ENCODE measurements around the gene LRFN4. TPM values are rescaled to one million over a fixed set of nuclear protein-coding genes. Genes with fewer than 3 reads are reported as not detected.
A peak's percentile ranks its signal among the peaks of the same experiment; 100 is the strongest.

The LRFN4 gene
- total and polyA plus RNA-seq, 2 of the 8 experiments (the other 6 are each of a cell fraction or from before 2014, with no cell fraction given) = 49.8 to 64.3 TPM

GRCh38 chr11:66904561-66904960, 47.7 kb downstream of the LRFN4 start:
- Histone ChIP-seq H3K27me3 (replicated peaks in 1 of 4; ENCODE audit: control insufficient read depth in 3 of 4, extremely low read depth in 1 of 4, insufficient read depth in 3 of 4, low read length in 3 of 4) (no peaks in the 10 kb centered on the region), H3K4me2 (ENCODE audit: insufficient read depth in 1 of 2, low read depth in 2 of 2, low read length in 2 of 2) (no peak overlapping the region), H2BK120ac (replicated peaks; ENCODE audit: low read depth, low read length) (no peak overlapping the region), H4K20me1 (replicated peaks in 1 of 2; ENCODE audit: control insufficient read depth in 1 of 2, insufficient read depth in 2 of 2, low read length in 2 of 2) (no peaks in the 10 kb centered on the region), H2BK20ac (ENCODE audit: low read length) (0 out of 2 replicates have a peak overlapping the region, but pooled peaks have one; percentile 23), H3K56ac (replicated peaks; ENCODE audit: insufficient read length, low read depth, low read length) (no peak overlapping the region), H3K9ac (replicated peaks in 1 of 4; ENCODE audit: extremely low read depth in 1 of 4, low read depth in 3 of 4, low read length in 3 of 4) (no peak overlapping the region), H3K18ac (ENCODE audit: extremely low read depth, low read length) (no peak overlapping the region), H4K5ac (ENCODE audit: insufficient read length, low read depth, low read length) (no peak overlapping the region), H4K8ac (ENCODE audit: extremely low read depth, insufficient read depth, low read length) (no peak overlapping the region), H2AK5ac (ENCODE audit: low read depth, low read length) (no peak overlapping the region), H2BK15ac (ENCODE audit: low read length) (no peak overlapping the region), H2AFZ (ENCODE audit: low read length) (no peak overlapping the region), H3K23me2 (ENCODE audit: low read depth, low read length) (no peaks in the 10 kb centered on the region), H3K4me3 (ENCODE audit: extremely low read depth in 1 of 4, insufficient read depth in 2 of 4, low read depth in 3 of 4, low read length in 4 of 4) (no peak overlapping the region), H3K4me1 (replicated peaks in 1 of 4; ENCODE audit: control insufficient read depth in 3 of 4, insufficient read depth in 4 of 4, low read length in 3 of 4) (peaks cover 2 to 21% (median 13%) of the 10 kb centered on the region in 4 experiments), H3K4ac (replicated peaks; ENCODE audit: insufficient read length, low read depth, low read length) (no peak overlapping the region), H3K27ac (ENCODE audit: low read depth, low read length) (no peak overlapping the region), H3K14ac (ENCODE audit: insufficient read length) (no peak overlapping the region), H3K79me1 (ENCODE audit: low read depth, low read length) (no peaks in the 10 kb centered on the region; the same call in 1 of the 2 replicates), H4K91ac (replicated peaks; ENCODE audit: insufficient read length, low read length) (no peak overlapping the region), H3K23ac (ENCODE audit: insufficient read length) (no peak overlapping the region), H3K9me3 (ENCODE audit: insufficient read depth in 2 of 2, low read depth in 1 of 2, low read length in 1 of 2) (no peaks in the 10 kb centered on the region), H3K79me2 (ENCODE audit: control insufficient read depth in 1 of 2, insufficient read depth in 2 of 2, low read length in 2 of 2) (no peaks in the 10 kb centered on the region), H3K36me3 (ENCODE audit: control insufficient read depth in 2 of 4, insufficient read depth in 4 of 4, low read length in 3 of 4) (no peaks in the 10 kb centered on the region), H2BK5ac (ENCODE audit: low read depth, low read length) (0 out of 2 replicates have a peak overlapping the region, but pooled peaks have one; percentile 68), H2BK12ac (ENCODE audit: low read depth, low read length) (no peak overlapping the region)
- DNase-seq (ENCODE audit: low read depth in 1 of 2, low spot score in 2 of 2) (no peak), FAIRE-seq (no peak)
- WGBS, 2 experiments (ENCODE audit: extremely low coverage in 1 of 2, insufficient coverage in 1 of 2, insufficient read length in 1 of 2, insufficient replicate concordance in 2 of 2, low coverage in 1 of 2, low lambda C conversion rate in 2 of 2, missing lambda C conversion rate in 1 of 2) = 90% methylated on average over 6 of the region's 6 CpGs; no CpG with 5 or more reads in 1 of the 2 experiments
- TF ChIP-seq CBX5 (IDR thresholded peaks at IDR 0.05; ENCODE audit: low read depth, low read length) = no peak
- TF ChIP-seq EGR1 (IDR thresholded peaks at IDR 0.05; ENCODE audit: borderline replicate concordance, low read depth, low read length) = no peak
- ChIA-PET CTCF (ENCODE audit: partially characterized antibody) (interaction anchor here (5.2 kb wide), 1 partner anchor 13 kb away, joined by 27 read pairs; no protein-coding TSS in a partner anchor), POLR2A (ENCODE audit: partially characterized antibody) (interaction anchor here (1.1 kb wide), 1 partner anchor 407 kb away, joined by 4 read pairs; no protein-coding TSS in a partner anchor)

All from H1 (cell line).